HG03280 (cell line): Measurements from ENCODE around the gene SDS.
"Not testable (repeated sequence)": the region's sequence is repeated elsewhere in the genome, so short reads cannot be mapped to it uniquely, and the experiment has no call there.

Experiments used
- ATAC-seq: cut with Tn5 transposase; IDR thresholded peaks from one replicate; pipeline ENCODE4 v1.9.1; 2021; ENCODE audit warnings: mild to moderate bottlenecking, moderate library complexity; ENCODE audit not compliant: unreplicated experiment

Gene SDS

GRCh38 chr12:113354192-113354591, 49.5 kb downstream of the SDS start:
- ATAC-seq, result not testable (repeated sequence)

GRCh38 chr12:113351089-113351488, 52.6 kb downstream of the SDS start:
- ATAC-seq, result no peak

GRCh38 chr12:113348849-113349536, 54.7 kb downstream of the SDS start:
- no peak for ATAC-seq

- no peak for ATAC-seq
Measured at GRCh38 chr12:113347892-113348291, 55.8 kb downstream of the SDS start.

- no peak for ATAC-seq
Measured at GRCh38 chr12:113347107-113347506, 56.6 kb downstream of the SDS start.

- no peak for ATAC-seq
Measured at GRCh38 chr12:113346353-113346752, 57.3 kb downstream of the SDS start.

GRCh38 chr12:113345318-113345717, 58.4 kb downstream of the SDS start:
- no peak for ATAC-seq
